ENCODE data around the gene FANCM. TPM values are rescaled to one million over a fixed set of nuclear protein-coding genes. Genes with fewer than 3 reads are reported as not detected.
A peak's percentile ranks its signal among the peaks of the same experiment; 100 is the strongest.

The FANCM gene
- total RNA-seq, 1 experiment from 2014 or later: 11.4 TPM

- intact Hi-C loops (cut with micrococcal nuclease; ENCODE audit: unreplicated experiment): no loop called here
- no peak overlapping the region for H3K4me3 Mint-ChIP-seq (ENCODE audit: low read depth, unreplicated experiment)
- CTCF ChIA-PET: interaction anchor here (0.7 kb wide), 1 partner anchor 19 kb away, joined by 3 read pairs; no protein-coding TSS in a partner anchor
- DNase-seq: no peak
- H3K9me3 Mint-ChIP-seq (ENCODE audit: low read depth, unreplicated experiment): no peaks in the 10 kb centered on the region
- H3K27me3 Mint-ChIP-seq (ENCODE audit: unreplicated experiment): no peaks in the 10 kb centered on the region
- BruUV-seq (replicated peaks): no TSS peak
- TF ChIP-seq CTCF (IDR thresholded peaks at IDR 0.05; ENCODE audit: unreplicated experiment): no peak
- no peaks in the 10 kb centered on the region for H3K4me1 Mint-ChIP-seq (ENCODE audit: low read depth, unreplicated experiment)
- no peak overlapping the region for H3K27ac Mint-ChIP-seq (ENCODE audit: unreplicated experiment)
- H3K36me3 Mint-ChIP-seq (ENCODE audit: insufficient read depth, unreplicated experiment): peaks cover 22% of the 10 kb centered on the region
These were observed 12.5 kb upstream of the FANCM start for GRCh38 chr14:45123271-45123670.

GRCh38 chr14:45125754-45126153 lies 10.0 kb upstream of the FANCM start:
- intact Hi-C loops (cut with micrococcal nuclease; ENCODE audit: unreplicated experiment): no loop called here
- Mint-ChIP-seq H3K27ac (ENCODE audit: unreplicated experiment) (no peak overlapping the region), H3K4me3 (ENCODE audit: low read depth, unreplicated experiment) (no peak overlapping the region), H3K36me3 (ENCODE audit: insufficient read depth, unreplicated experiment) (peaks cover 17% of the 10 kb centered on the region), H3K9me3 (ENCODE audit: low read depth, unreplicated experiment) (no peaks in the 10 kb centered on the region), H3K27me3 (ENCODE audit: unreplicated experiment) (no peaks in the 10 kb centered on the region), H3K4me1 (ENCODE audit: low read depth, unreplicated experiment) (no peaks in the 10 kb centered on the region)
- no TSS peak for BruUV-seq (replicated peaks)
- CTCF ChIA-PET: no interaction called here
- no peak for DNase-seq
- no peak for TF ChIP-seq CTCF (IDR thresholded peaks at IDR 0.05; ENCODE audit: unreplicated experiment)

GRCh38 chr14:45128963-45129629 lies 6.6 kb upstream of the FANCM start:
- no peaks in the 10 kb centered on the region for H3K27me3 Mint-ChIP-seq (ENCODE audit: unreplicated experiment)

GRCh38 chr14:45133683-45134050 lies 2.1 kb upstream of the FANCM start:
- TF ChIP-seq CTCF (IDR thresholded peaks at IDR 0.05; ENCODE audit: unreplicated experiment): no peak
- peak overlapping the region; percentile 93 for H3K27ac Mint-ChIP-seq (ENCODE audit: unreplicated experiment)
- BruUV-seq (replicated peaks): TSS peak; percentile 67
- H3K27me3 Mint-ChIP-seq (ENCODE audit: unreplicated experiment): no peaks in the 10 kb centered on the region
- H3K36me3 Mint-ChIP-seq (ENCODE audit: insufficient read depth, unreplicated experiment): peaks cover 35% of the 10 kb centered on the region
- peak overlapping the region; percentile 96 for H3K4me3 Mint-ChIP-seq (ENCODE audit: low read depth, unreplicated experiment)
- DNase-seq: no peak
- CTCF ChIA-PET: no interaction called here
- H3K9me3 Mint-ChIP-seq (ENCODE audit: low read depth, unreplicated experiment): no peaks in the 10 kb centered on the region
- intact Hi-C loops (cut with micrococcal nuclease; ENCODE audit: unreplicated experiment): loop anchor here (2.0 to 5.0 kb wide), 3 partner anchors 119 to 221 kb away; partner anchors contain the start of genes KLHL28 and MIS18BP1
- H3K4me1 Mint-ChIP-seq (ENCODE audit: low read depth, unreplicated experiment): peaks cover 16% of the 10 kb centered on the region

More at GRCh38 chr14:45128963-45129629, 6.6 kb upstream of the FANCM start:
- CTCF ChIA-PET: no interaction called here
- DNase-seq: no peak
- no peak for TF ChIP-seq CTCF (IDR thresholded peaks at IDR 0.05; ENCODE audit: unreplicated experiment)
- H3K4me1 Mint-ChIP-seq (ENCODE audit: low read depth, unreplicated experiment): no peaks in the 10 kb centered on the region
- peaks cover 18% of the 10 kb centered on the region for H3K36me3 Mint-ChIP-seq (ENCODE audit: insufficient read depth, unreplicated experiment)
- H3K4me3 Mint-ChIP-seq (ENCODE audit: low read depth, unreplicated experiment): no peak overlapping the region
- intact Hi-C loops (cut with micrococcal nuclease; ENCODE audit: unreplicated experiment): no loop called here
- H3K27ac Mint-ChIP-seq (ENCODE audit: unreplicated experiment): no peak overlapping the region
- no TSS peak for BruUV-seq (replicated peaks)
- no peaks in the 10 kb centered on the region for H3K9me3 Mint-ChIP-seq (ENCODE audit: low read depth, unreplicated experiment)

Data from Calu3 (cell line).